Placental epithelial cell (primary cell): ENCODE results near the gene EFTUD2. TPM values are rescaled to one million over a fixed set of nuclear protein-coding genes. Genes with fewer than 3 reads are reported as not detected.

Experiments
- small RNA-seq: library from RNA; depleted of rRNA; stranded (forward); fragments of <200 nt; gene quantifications from one replicate; pipeline ENCODE3, GENCODE V24; 2012
- total RNA-seq: library from RNA; depleted of rRNA; stranded (reverse); fragments of >200 nt; gene quantifications from 2 replicates; pipeline ENCODE4 v1.2.3, GENCODE V29; 2012

EFTUD2 gene
- total RNA-seq = 75.8 and 92.3 TPM in 2 replicates

DNA sequence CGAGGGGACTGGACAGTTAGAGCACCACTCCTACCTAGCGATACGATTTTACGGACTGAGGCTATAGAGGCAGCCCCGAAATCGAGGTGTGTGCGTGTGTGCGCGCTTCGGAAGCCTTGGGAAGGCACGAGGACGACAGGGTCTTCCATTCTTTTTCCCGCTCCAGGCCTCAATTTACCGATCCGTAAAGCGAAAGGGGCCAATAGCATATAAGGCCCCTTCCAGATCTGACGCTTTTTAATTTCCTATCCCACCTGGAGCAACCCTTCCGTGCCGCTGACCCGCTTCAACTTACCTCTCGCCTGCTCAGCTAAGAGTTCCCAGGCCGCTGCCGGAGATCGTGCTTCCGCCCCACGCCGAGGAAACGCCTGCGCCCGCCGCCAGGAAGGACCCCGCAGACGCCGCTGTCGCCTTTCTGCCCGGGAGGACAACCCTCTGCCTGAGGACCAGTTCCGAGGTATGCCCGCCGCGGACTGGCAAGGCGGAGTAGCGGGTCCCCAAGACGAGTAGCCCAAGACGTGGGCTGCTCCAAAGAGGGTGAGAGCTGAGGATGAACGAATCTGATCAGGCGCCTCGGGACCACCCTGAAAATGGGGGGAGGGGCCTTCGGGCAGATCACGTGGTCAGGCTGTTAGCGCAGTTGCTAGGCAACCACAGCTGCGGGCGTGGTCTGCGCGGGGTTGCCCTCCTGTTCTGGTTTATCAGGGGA lies at the start of gene EFTUD2:
Gene EFTUD2 (minus strand): TSS at position 372 of the 709 bp plus-strand sequence. CDS start 4,924 bp downstream, outside the sequence.

DNA sequence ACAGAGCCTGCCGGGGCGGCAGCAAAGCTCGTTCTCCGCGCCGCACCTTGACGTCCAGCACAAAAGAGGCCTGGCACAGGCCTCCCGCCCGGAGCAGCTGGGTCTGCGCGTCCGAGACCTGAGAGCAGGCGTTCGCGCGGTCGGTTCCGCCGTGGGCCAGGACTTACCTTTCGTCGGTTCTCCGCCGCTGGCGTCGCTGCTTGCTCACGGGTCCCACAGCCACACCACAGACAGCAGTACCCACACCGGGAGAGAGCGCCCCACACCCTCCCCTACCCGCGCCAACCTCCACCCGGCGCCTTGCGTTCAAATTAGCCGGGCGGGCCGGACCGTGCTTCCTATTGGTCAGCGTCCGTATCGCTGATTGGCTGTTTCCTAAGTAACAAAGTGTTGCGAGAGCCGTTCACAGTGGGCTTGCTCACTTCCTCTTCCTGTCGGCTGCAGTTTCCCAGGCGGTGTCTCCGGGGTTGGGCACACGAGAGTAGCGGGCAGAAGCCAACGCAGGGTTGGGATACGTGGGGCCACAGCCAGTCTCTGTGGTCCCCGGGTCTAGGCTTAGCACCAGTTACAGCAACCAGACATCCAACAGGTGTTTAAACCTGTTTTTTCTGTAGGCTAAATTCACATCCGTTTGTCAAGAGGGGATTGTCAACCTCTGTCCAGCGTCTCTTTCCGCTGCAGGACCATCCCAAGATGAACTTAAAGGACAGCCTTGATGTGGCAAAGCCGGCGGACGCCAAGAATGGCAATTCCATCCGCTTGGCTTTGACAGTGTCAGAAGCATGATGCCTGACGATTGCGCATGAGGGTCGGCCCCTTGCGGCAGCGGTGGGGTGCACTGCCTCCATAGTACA lies 48.4 kb upstream of the EFTUD2 start, which contains the start of gene KIF18B:
Gene KIF18B (minus strand): TSS at position 313 of the 854 bp plus-strand sequence. CDS start 11,429 bp downstream, outside the sequence.

DNA sequence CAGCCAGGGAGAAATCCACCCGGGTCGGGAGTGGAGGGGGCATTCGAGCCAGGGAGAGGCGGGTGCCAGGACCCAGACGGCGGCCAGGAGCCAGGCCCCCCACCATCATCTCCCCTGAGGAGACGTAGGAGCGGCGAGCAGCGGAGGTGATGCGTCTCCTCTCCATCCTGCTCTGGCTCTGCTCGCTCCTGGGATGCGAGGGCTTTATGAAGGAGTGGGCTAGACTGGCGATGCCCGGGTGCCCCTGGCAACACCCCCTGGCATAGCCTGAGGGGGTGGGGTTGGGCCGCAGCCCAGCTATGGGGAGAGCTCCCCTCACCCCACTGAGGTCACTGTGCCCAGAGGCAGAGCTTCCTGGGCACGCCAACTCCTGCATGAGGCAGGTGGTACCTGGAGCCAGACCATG lies 16.1 kb upstream of the EFTUD2 start, which contains the start of gene GFAP:
Gene GFAP (minus strand): TSS at position 180 of the 406 bp plus-strand sequence. CDS start 14 bp downstream, at position 166.

GRCh38 chr17:44847586-44847985 lies 51.7 kb downstream of the EFTUD2 start, which contains the start of gene HIGD1B:
HIGD1B (plus strand) TSS chr17:44847883; CDS start chr17:44848153, 270 bp downstream.

DNA sequence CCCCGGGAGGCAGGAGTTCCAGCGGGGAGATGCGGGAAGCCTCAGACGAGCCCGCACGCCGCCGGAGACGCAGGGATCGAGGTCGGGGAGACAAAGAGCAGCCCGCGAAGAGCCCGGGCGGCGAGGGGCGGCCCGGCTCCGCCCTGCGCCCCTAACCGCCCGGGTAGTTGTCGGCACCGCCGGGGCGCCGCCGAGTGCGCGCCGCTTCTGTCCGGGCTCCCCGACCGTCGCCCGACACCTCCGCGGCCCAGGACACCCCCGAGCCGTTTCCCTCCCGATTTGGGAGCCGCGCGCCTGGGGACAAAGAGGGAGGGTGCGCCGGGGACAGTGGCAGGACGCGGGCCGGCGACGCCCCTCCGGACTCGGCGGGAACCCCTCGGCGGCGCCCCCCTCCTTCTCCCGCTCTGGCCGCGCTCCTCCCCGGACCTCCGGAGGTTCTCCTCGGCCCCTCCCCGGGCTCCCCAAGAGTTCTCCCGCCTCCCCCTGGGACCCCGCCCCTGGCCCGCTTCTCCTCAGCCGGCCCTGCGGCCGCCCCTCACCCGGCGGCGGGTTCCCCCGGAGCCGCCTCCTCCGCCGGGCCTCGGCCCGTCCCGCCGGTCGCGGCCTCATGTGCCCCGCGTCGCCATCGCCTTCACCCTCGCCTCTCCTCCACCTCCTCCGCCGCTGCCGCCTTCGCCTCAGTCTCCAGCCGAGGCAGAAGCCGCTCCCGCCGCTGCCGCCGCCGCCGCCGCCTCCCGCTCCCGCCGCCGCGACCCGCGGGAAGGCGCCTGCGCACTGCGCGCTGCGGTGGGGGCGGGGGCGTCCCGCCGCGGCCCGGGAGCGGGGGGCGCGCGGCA lies 69.5 kb downstream of the EFTUD2 start, which contains the start of gene GJC1:
Gene GJC1 (minus strand): TSS at position 765 of the 836 bp plus-strand sequence. CDS start 24,470 bp downstream, outside the sequence.

Small RNA genes within 50 kb of the gene (small RNA-seq; reads per million reads assigned to genes)
- not detected for gene CCDC103
- 1.5 reads per million, percentile 70 among the genes with 10 or more reads in this experiment for gene MIR6783
- gene RN7SL405P = not detected

Other genes starting within 250 kb of the EFTUD2 start
- under 0.01 and 0.11 TPM in 2 replicates for gene MEIOC, start 243.0 kb downstream of the EFTUD2 start, total RNA-seq
- gene CCDC43, start 209.7 kb downstream of the EFTUD2 start, total RNA-seq = 23.9 and 27.5 TPM in 2 replicates
- 2.5 and 4.3 TPM in 2 replicates for gene DBF4B, start 190.8 kb downstream of the EFTUD2 start, total RNA-seq
- gene ADAM11, start 140.5 kb downstream of the EFTUD2 start, total RNA-seq = 2.6 and 6.3 TPM in 2 replicates
- 9.3 and 10.6 TPM in 2 replicates for gene GJC1, start 69.2 kb downstream of the EFTUD2 start, total RNA-seq
- gene HIGD1B, start 51.6 kb downstream of the EFTUD2 start, total RNA-seq = not detected in 2 replicates
- gene GFAP, start 16.1 kb upstream of the EFTUD2 start, total RNA-seq = under 0.01 and 0.11 TPM in 2 replicates
- 1.7 and 2.4 TPM in 2 replicates for gene KIF18B, start 48.3 kb upstream of the EFTUD2 start, total RNA-seq
- gene C1QL1, start 68.9 kb upstream of the EFTUD2 start, total RNA-seq = 0.39 and 0.65 TPM in 2 replicates
- 89.6 and 123 TPM in 2 replicates for gene DCAKD, start 152.2 kb upstream of the EFTUD2 start, total RNA-seq
- gene NMT1, start 161.9 kb upstream of the EFTUD2 start, total RNA-seq = 61.6 and 71.8 TPM in 2 replicates
- 143 and 169 TPM in 2 replicates for gene PLCD3, start 233.1 kb upstream of the EFTUD2 start, total RNA-seq
- 2.5 and 4.3 TPM in 2 replicates for gene ACBD4, start 236.2 kb upstream of the EFTUD2 start, total RNA-seq
- gene HEXIM1, start 249.0 kb upstream of the EFTUD2 start, total RNA-seq = 11.4 and 18.5 TPM in 2 replicates